Myocyte (in vitro differentiated cells): ENCODE measurements around the gene SLC4A1AP. TPM values are rescaled to one million over a fixed set of nuclear protein-coding genes. Genes with fewer than 3 reads are reported as not detected.

Experiments
- DNase-seq: peaks from one replicate; pipeline ENCODE4 v3.0.0-alpha.2; 2012; ENCODE audit warnings: low read depth
- total RNA-seq: library from RNA; depleted of rRNA; stranded (reverse); fragments of >200 nt; gene quantifications from 2 replicates; pipeline ENCODE4 v1.2.3, GENCODE V29; 2014

Gene SLC4A1AP
- total RNA-seq, 1 donor from 2014 or later: 41.2 TPM

GRCh38 chr2:27702302-27702701 is 38.6 kb downstream of the SLC4A1AP start:
- DNase-seq: no peak

GRCh38 chr2:27703638-27704341 is 40.1 kb downstream of the SLC4A1AP start:
- DNase-seq: peak; percentile 97

- DNase-seq: no peak
These were observed 40.7 kb downstream of the SLC4A1AP start for GRCh38 chr2:27704342-27704876.

GRCh38 chr2:27705851-27706622 is 42.3 kb downstream of the SLC4A1AP start:
- peak; percentile 94 for DNase-seq

- DNase-seq: no peak
These were observed 44.0 kb downstream of the SLC4A1AP start for GRCh38 chr2:27707462-27708256.

GRCh38 chr2:27708257-27708654 is 44.6 kb downstream of the SLC4A1AP start:
- DNase-seq: no peak

- no peak for DNase-seq
These were observed 45.0 kb downstream of the SLC4A1AP start for GRCh38 chr2:27708666-27709065.

GRCh38 chr2:27709326-27709725 is 45.6 kb downstream of the SLC4A1AP start:
- DNase-seq: no peak

- DNase-seq: no peak
These were observed 46.4 kb downstream of the SLC4A1AP start for GRCh38 chr2:27709960-27710575.

GRCh38 chr2:27710640-27711430 is 47.1 kb downstream of the SLC4A1AP start:
- DNase-seq: no peak

- peak; percentile 24 for DNase-seq
These were observed 48.1 kb downstream of the SLC4A1AP start for GRCh38 chr2:27711804-27712203.

GRCh38 chr2:27712522-27712921 is 48.8 kb downstream of the SLC4A1AP start:
- peak; percentile 57 for DNase-seq

- no peak for DNase-seq
These were observed 49.5 kb downstream of the SLC4A1AP start for GRCh38 chr2:27713201-27713600.

GRCh38 chr2:27714053-27714452 is 50.4 kb downstream of the SLC4A1AP start:
- DNase-seq: no peak

GRCh38 chr2:27714851-27715291 is 51.2 kb downstream of the SLC4A1AP start:
- DNase-seq: no peak

GRCh38 chr2:27715318-27716210 is 51.9 kb downstream of the SLC4A1AP start:
- peak; percentile 87 for DNase-seq

GRCh38 chr2:27716301-27717069 is 52.8 kb downstream of the SLC4A1AP start:
- DNase-seq: no peak

GRCh38 chr2:27717070-27717795 is 53.5 kb downstream of the SLC4A1AP start:
- no peak for DNase-seq
